Skeletal muscle satellite cell (primary cell): ENCODE data around the gene PRND.
"Not testable (repeated sequence)": the region's sequence is repeated elsewhere in the genome, so short reads cannot be mapped to it uniquely, and the experiment has no call there.

ENCODE experiments used
- H3K27me3 ChIP-seq: 2 replicates; pipeline ENCODE4 v1.7.0; 2013; ENCODE audit warnings: low read length; ENCODE audit not compliant: control insufficient read depth, insufficient read depth
- H3K36me3 ChIP-seq: 2 replicates; pipeline ENCODE4 v1.7.0; 2013; ENCODE audit warnings: mild to moderate bottlenecking, control low read depth, low read length; ENCODE audit not compliant: insufficient read depth
- H3K4me1 ChIP-seq: 2 replicates; pipeline ENCODE4 v1.7.0; 2013; ENCODE audit warnings: low read length; ENCODE audit not compliant: control insufficient read depth, insufficient read depth
- H3K4me2 ChIP-seq: 2 replicates; pipeline ENCODE4 v1.7.0; 2013; ENCODE audit warnings: mild to moderate bottlenecking, low read length
- H3K4me3 ChIP-seq: 2 replicates; pipeline ENCODE4 v1.7.0; 2013; ENCODE audit warnings: low read length
- H3K9ac ChIP-seq: 2 replicates; pipeline ENCODE4 v1.7.0; 2013; ENCODE audit warnings: mild to moderate bottlenecking, low read depth, low read length, moderate library complexity
- H3K9me3 ChIP-seq: replicated peaks from 2 replicates; pipeline ENCODE4 v1.7.0; 2013; ENCODE audit warnings: mild to moderate bottlenecking, control low read depth, low read length

Gene PRND

GRCh38 chr20:4749326-4749725 is 27.6 kb downstream of the PRND start:
- Histone ChIP-seq H3K4me1 (no peaks in the 10 kb centered on the region), H3K9ac (no peak overlapping the region), H3K36me3 (no peaks in the 10 kb centered on the region), H3K4me2 (no peak overlapping the region), H3K9me3 (no peaks in the 10 kb centered on the region), H3K4me3 (no peak overlapping the region), H3K27me3 (peaks cover 56% of the 10 kb centered on the region)

- no peaks in the 10 kb centered on the region for H3K4me1 ChIP-seq
- no peaks in the 10 kb centered on the region for H3K9me3 ChIP-seq
- peaks cover 48% of the 10 kb centered on the region for H3K27me3 ChIP-seq
- no peaks in the 10 kb centered on the region for H3K36me3 ChIP-seq
- no peak overlapping the region for H3K4me2 ChIP-seq
- H3K4me3 ChIP-seq: no peak overlapping the region
- H3K9ac ChIP-seq: no peak overlapping the region
These were observed 28.7 kb downstream of the PRND start for GRCh38 chr20:4750381-4750780.

GRCh38 chr20:4759100-4759884 is 37.6 kb downstream of the PRND start:
- H3K9me3 ChIP-seq, H3K36me3 ChIP-seq, H3K4me3 ChIP-seq, H3K27me3 ChIP-seq, H3K9ac ChIP-seq, H3K4me2 ChIP-seq: not testable (repeated sequence)
- peaks cover 15% of the 10 kb centered on the region for H3K4me1 ChIP-seq

- Histone ChIP-seq H3K4me2 (no peak overlapping the region), H3K9ac (no peak overlapping the region), H3K36me3 (no peaks in the 10 kb centered on the region), H3K9me3 (no peaks in the 10 kb centered on the region), H3K4me1 (peaks cover 15% of the 10 kb centered on the region), H3K27me3 (no peaks in the 10 kb centered on the region), H3K4me3 (no peak overlapping the region)
These were observed 41.6 kb downstream of the PRND start for GRCh38 chr20:4763261-4763660.

GRCh38 chr20:4763723-4764510 is 42.2 kb downstream of the PRND start:
- no peaks in the 10 kb centered on the region for H3K9me3 ChIP-seq
- H3K4me2 ChIP-seq: no peak overlapping the region
- no peaks in the 10 kb centered on the region for H3K36me3 ChIP-seq
- no peaks in the 10 kb centered on the region for H3K27me3 ChIP-seq
- no peak overlapping the region for H3K4me3 ChIP-seq
- H3K9ac ChIP-seq: no peak overlapping the region
- H3K4me1 ChIP-seq: peaks cover 15% of the 10 kb centered on the region

- Histone ChIP-seq H3K9me3 (no peaks in the 10 kb centered on the region), H3K4me1 (peaks cover 15% of the 10 kb centered on the region), H3K36me3 (no peaks in the 10 kb centered on the region), H3K9ac (no peak overlapping the region), H3K4me3 (no peak overlapping the region), H3K27me3 (peaks cover 2% of the 10 kb centered on the region), H3K4me2 (no peak overlapping the region)
These were observed 43.1 kb downstream of the PRND start for GRCh38 chr20:4764805-4765204.

GRCh38 chr20:4765681-4766080 is 44.0 kb downstream of the PRND start:
- Histone ChIP-seq H3K36me3 (no peaks in the 10 kb centered on the region), H3K27me3 (peaks cover 11% of the 10 kb centered on the region), H3K4me1 (peaks cover 14% of the 10 kb centered on the region), H3K9me3 (no peaks in the 10 kb centered on the region), H3K4me2 (no peak overlapping the region), H3K9ac (no peak overlapping the region), H3K4me3 (no peak overlapping the region)

GRCh38 chr20:4766631-4767030 is 44.9 kb downstream of the PRND start:
- Histone ChIP-seq H3K4me1 (peaks cover 5% of the 10 kb centered on the region), H3K9me3 (peaks cover 4% of the 10 kb centered on the region), H3K4me3 (no peak overlapping the region), H3K4me2 (no peak overlapping the region), H3K27me3 (peaks cover 19% of the 10 kb centered on the region), H3K9ac (no peak overlapping the region), H3K36me3 (no peaks in the 10 kb centered on the region)

- Histone ChIP-seq H3K4me2 (no peak overlapping the region), H3K4me3 (no peak overlapping the region), H3K36me3 (no peaks in the 10 kb centered on the region), H3K4me1 (peaks cover under 1% of the 10 kb centered on the region), H3K27me3 (peaks cover 24% of the 10 kb centered on the region), H3K9me3 (peaks cover 9% of the 10 kb centered on the region), H3K9ac (no peak overlapping the region)
These were observed 45.4 kb downstream of the PRND start for GRCh38 chr20:4767084-4767483.

DNA sequence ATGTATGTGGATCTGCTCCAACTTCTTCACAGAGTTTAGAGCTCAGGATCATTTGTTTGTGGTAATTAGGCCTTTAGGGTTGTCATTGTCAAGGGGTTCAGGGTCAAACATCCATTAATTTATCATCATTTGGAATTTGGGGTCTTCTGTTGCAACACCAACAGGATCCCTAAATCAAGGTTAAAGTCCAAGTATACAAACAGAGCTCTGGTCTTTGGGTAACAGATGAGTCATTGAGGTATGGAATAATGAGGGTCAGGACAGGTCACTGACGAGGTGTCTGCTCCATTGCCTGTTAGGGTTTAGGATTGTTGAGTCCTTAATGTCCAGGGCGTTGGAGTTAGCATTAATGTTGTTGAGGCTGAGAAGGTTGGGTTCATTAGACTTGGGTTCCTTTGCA is 47.6 kb downstream of the PRND start:
- no peaks in the 10 kb centered on the region for H3K4me1 ChIP-seq
- peaks cover 24% of the 10 kb centered on the region for H3K27me3 ChIP-seq
- H3K4me2 ChIP-seq: no peak overlapping the region
- no peak overlapping the region for H3K4me3 ChIP-seq
- H3K9me3 ChIP-seq: peaks cover 10% of the 10 kb centered on the region
- no peaks in the 10 kb centered on the region for H3K36me3 ChIP-seq
- no peak overlapping the region for H3K9ac ChIP-seq

DNA sequence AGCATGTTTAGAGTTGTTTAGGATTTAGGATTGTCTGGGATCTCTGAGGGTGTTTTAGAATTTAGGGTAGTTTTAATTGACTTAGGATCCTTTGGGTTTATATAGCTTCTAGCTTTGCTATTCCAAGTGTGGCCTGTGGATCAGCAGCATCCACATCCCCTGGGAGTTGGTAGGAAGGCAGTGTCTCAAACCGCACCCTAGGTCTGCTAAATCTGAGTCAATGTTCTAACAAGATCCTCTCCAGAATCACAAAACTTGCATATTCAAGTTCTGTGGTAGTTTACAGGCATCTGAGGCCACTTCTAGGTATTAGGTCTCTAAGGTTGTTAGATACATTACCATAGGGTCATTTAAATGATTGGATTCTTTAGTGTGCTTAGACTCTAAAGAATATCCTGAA is 48.3 kb downstream of the PRND start:
- no peak overlapping the region for H3K4me2 ChIP-seq
- no peaks in the 10 kb centered on the region for H3K4me1 ChIP-seq
- H3K9me3 ChIP-seq: peaks cover 10% of the 10 kb centered on the region
- H3K4me3 ChIP-seq: no peak overlapping the region
- H3K27me3 ChIP-seq: peaks cover 24% of the 10 kb centered on the region
- H3K36me3 ChIP-seq: no peaks in the 10 kb centered on the region
- no peak overlapping the region for H3K9ac ChIP-seq

GRCh38 chr20:4771004-4771403 is 49.3 kb downstream of the PRND start:
- peaks cover 24% of the 10 kb centered on the region for H3K27me3 ChIP-seq
- H3K4me1 ChIP-seq: no peaks in the 10 kb centered on the region
- no peaks in the 10 kb centered on the region for H3K36me3 ChIP-seq
- H3K4me3 ChIP-seq: no peak overlapping the region
- H3K4me2 ChIP-seq: no peak overlapping the region
- peaks cover 10% of the 10 kb centered on the region for H3K9me3 ChIP-seq
- H3K9ac ChIP-seq: no peak overlapping the region
